Lower lobe of right lung (tissue), 2 donors: ENCODE data around the gene KCNQ4. TPM values are rescaled to one million over a fixed set of nuclear protein-coding genes. Genes with fewer than 3 reads are reported as not detected.

Experiments used
- ATAC-seq, 2 donors: fragments of 200-7000 bp; cut with Tn5 transposase; one replicate each; pipeline ENCODE4 v1.9.1; 2020 to 2022; ENCODE audit warnings: mild to moderate bottlenecking in 2 of 2, moderate library complexity in 2 of 2
- DNase-seq: peaks from one replicate; pipeline ENCODE4 v3.0.0-alpha.2; 2020
- H3K27ac ChIP-seq: fragments of 200-600 bp; one replicate; pipeline ENCODE4 v1.8.0; 2022
- H3K27me3 ChIP-seq: fragments of 200-600 bp; one replicate; pipeline ENCODE4 v1.8.0; 2022; ENCODE audit warnings: low read depth
- H3K36me3 ChIP-seq: fragments of 200-600 bp; one replicate; pipeline ENCODE4 v1.8.0; 2022; ENCODE audit warnings: mild to moderate bottlenecking
- H3K4me1 ChIP-seq: fragments of 200-600 bp; one replicate; pipeline ENCODE4 v1.8.0; 2022
- H3K4me3 ChIP-seq: fragments of 200-600 bp; one replicate; pipeline ENCODE4 v1.8.0; 2022; ENCODE audit warnings: mild to moderate bottlenecking
- H3K9me3 ChIP-seq: fragments of 200-600 bp; one replicate; pipeline ENCODE4 v1.8.0; 2022
- intact Hi-C: fragments of 100-400 bp; cut with DNase I; formaldehyde crosslinking; loops from one replicate; pipeline ENCODE4 v1.11.0; 2022
- total RNA-seq: library from RNA; stranded (reverse); fragmentation: NEBNext Ultra II Directional; extraction: Animal tissue kit (Norgen Biotek cat#: 25700); gene quantifications from one replicate; pipeline ENCODE4 v1.2.1, GENCODE V29; 2021
- TF ChIP-seq, protein P1 (sequence below): fragments of 200-600 bp; IDR thresholded peaks from one replicate; pipeline ENCODE4 v1.8.0; 2022; ENCODE audit warnings: antibody characterized with exemption, mild to moderate bottlenecking
- donor health status: DM: no; HTN: yes; CAD: no; lungs with severe emphysema.

The KCNQ4 gene
- total RNA-seq, 1 donor from 2014 or later: 0.89 TPM

DNA sequence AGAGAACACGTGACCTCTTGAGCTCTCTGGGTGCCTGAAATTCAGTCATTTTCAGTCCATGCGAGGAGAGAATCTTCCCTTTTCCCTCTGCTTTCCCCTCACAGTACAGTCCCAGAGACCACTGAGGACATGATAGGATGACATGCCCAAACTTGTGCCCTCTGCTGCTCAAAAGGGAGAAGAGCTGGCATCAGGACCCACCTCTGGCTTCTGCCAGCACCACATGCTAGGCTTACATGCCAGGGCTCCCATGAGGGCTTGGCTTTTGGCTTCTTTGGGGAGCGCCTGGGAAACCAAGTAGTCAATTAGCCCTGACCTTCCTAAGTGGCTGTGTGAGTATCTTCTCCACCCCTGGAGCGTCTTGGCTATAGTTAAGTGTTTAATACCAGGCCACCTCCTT lies 13.8 kb upstream of the KCNQ4 start:
- ATAC-seq (no peak), DNase-seq (no peak)
- H3K4me1 ChIP-seq: no peaks in the 10 kb centered on the region
- no peak overlapping the region for H3K27ac ChIP-seq
- H3K4me3 ChIP-seq: no peak overlapping the region
- H3K27me3 ChIP-seq: no peaks in the 10 kb centered on the region
- peaks cover 79% of the 10 kb centered on the region for H3K36me3 ChIP-seq
- intact Hi-C loops: no loop called here
- no peaks in the 10 kb centered on the region for H3K9me3 ChIP-seq
- TF ChIP-seq, protein P1, sequence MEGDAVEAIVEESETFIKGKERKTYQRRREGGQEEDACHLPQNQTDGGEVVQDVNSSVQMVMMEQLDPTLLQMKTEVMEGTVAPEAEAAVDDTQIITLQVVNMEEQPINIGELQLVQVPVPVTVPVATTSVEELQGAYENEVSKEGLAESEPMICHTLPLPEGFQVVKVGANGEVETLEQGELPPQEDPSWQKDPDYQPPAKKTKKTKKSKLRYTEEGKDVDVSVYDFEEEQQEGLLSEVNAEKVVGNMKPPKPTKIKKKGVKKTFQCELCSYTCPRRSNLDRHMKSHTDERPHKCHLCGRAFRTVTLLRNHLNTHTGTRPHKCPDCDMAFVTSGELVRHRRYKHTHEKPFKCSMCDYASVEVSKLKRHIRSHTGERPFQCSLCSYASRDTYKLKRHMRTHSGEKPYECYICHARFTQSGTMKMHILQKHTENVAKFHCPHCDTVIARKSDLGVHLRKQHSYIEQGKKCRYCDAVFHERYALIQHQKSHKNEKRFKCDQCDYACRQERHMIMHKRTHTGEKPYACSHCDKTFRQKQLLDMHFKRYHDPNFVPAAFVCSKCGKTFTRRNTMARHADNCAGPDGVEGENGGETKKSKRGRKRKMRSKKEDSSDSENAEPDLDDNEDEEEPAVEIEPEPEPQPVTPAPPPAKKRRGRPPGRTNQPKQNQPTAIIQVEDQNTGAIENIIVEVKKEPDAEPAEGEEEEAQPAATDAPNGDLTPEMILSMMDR: no peak

DNA sequence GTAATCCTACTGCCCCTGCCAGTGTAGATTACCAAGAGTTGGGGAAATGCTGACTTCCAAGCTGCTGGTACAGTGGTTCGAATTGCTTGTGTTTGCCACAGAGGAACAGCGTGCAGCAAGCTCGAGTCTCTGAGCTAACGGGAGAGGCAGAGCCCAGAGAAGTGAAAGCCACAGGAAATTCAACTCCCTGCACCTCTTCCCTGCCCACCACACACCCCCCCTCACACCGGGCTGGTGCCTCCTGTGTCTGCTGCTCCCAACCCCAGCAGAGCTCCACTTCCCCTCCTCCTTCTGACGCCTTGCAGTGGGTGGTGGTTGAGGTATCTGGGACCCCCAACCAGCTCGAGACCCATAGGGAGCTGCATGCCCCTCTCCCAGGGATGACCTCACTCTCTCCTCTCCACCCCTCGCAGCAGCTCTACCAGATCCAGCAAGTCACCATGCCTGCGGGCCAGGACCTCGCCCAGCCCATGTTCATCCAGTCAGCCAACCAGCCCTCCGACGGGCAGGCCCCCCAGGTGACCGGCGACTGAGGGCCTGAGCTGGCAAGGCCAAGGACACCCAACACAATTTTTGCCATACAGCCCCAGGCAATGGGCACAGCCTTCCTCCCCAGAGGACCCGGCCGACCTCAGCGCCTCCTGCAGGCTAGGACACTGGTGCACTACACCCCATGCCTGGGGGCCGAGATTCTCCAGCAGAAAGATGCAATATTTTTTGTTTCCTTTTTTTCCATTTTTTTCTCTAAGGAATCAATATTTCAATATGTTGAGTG lies 13.1 kb upstream of the KCNQ4 start:
- TF ChIP-seq, protein P1: no peak
- H3K36me3 ChIP-seq: peaks cover 76% of the 10 kb centered on the region
- no peaks in the 10 kb centered on the region for H3K27me3 ChIP-seq
- DNase-seq (no peak), ATAC-seq (no peak)
- no peak overlapping the region for H3K27ac ChIP-seq
- no peak overlapping the region for H3K4me3 ChIP-seq
- intact Hi-C loops: no loop called here
- no peaks in the 10 kb centered on the region for H3K9me3 ChIP-seq
- no peaks in the 10 kb centered on the region for H3K4me1 ChIP-seq

DNA sequence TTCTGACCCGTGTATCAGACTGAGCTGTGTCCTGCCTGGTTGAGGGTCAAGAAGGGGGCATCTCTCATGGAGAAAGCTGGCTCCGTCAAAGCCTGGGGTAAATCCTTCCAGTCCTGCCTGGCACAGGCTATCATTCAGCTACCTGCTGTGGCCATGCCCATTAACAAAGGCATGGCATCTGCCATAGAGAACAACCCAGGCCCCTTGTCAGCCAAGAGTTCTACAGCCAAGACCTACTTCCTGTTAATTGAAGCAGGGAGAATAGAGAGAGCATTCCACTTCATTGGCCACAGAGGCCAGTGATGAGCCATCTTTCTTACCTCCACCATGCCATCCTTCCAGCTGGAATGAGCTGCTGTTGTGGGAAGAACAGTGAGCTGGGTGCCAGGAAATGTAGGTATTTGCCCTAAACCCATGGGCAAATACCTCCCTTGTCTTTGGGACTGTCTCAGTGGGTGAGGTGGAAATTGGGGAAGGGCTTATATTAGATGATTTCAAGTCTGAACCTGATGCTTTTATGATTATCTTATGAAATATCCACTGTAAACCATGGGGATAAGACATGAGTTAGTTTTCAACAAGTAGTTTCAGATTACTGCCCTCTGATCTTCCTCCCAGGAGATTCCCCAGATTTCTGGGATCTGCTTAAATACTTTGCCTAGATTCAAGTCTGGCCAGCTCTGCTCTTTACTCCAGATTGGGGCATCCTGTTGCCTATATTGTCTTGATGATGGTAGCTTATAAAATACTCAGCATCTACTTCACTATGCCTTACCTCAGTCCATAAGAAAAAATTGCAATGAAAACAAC lies 11.2 kb upstream of the KCNQ4 start:
- Histone ChIP-seq H3K4me3 (no peak overlapping the region), H3K4me1 (no peaks in the 10 kb centered on the region), H3K36me3 (peaks cover 58% of the 10 kb centered on the region), H3K27me3 (no peaks in the 10 kb centered on the region), H3K27ac (no peak overlapping the region), H3K9me3 (no peaks in the 10 kb centered on the region)
- TF ChIP-seq, protein P1: no peak
- ATAC-seq (no peak), DNase-seq (no peak)
- intact Hi-C loops: no loop called here

DNA sequence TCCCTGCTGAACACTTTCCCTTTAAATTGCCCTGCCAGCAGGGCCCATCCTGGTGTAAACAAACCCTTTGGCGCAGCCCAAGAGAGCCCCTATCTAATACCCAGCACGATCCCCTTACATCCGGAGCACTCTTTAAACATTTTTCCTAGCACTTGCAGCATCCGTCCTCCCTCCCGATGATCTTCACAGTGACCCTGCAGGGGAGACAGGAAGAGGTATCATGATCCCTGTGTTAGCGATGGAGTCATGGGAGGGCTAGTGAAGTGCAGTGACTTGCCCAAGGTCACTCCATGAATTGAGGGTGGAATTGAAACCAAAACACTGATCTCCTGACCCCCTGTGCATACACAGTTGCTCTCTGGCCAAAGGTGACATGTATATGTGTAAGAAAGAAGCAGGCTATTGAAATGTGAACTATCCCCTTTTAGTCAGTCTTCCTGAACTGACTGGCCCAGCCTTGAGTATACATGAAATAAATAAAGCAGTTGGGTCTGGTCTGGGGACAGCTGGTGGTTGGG lies 9.8 kb upstream of the KCNQ4 start:
- no peaks in the 10 kb centered on the region for H3K4me1 ChIP-seq
- no peak overlapping the region for H3K4me3 ChIP-seq
- DNase-seq (no peak), ATAC-seq (peak in 1 of 2 donors; percentile 8)
- H3K36me3 ChIP-seq: peaks cover 43% of the 10 kb centered on the region
- no peak overlapping the region for H3K27ac ChIP-seq
- intact Hi-C loops: no loop called here
- TF ChIP-seq, protein P1: no peak
- no peaks in the 10 kb centered on the region for H3K27me3 ChIP-seq
- H3K9me3 ChIP-seq: no peaks in the 10 kb centered on the region

DNA sequence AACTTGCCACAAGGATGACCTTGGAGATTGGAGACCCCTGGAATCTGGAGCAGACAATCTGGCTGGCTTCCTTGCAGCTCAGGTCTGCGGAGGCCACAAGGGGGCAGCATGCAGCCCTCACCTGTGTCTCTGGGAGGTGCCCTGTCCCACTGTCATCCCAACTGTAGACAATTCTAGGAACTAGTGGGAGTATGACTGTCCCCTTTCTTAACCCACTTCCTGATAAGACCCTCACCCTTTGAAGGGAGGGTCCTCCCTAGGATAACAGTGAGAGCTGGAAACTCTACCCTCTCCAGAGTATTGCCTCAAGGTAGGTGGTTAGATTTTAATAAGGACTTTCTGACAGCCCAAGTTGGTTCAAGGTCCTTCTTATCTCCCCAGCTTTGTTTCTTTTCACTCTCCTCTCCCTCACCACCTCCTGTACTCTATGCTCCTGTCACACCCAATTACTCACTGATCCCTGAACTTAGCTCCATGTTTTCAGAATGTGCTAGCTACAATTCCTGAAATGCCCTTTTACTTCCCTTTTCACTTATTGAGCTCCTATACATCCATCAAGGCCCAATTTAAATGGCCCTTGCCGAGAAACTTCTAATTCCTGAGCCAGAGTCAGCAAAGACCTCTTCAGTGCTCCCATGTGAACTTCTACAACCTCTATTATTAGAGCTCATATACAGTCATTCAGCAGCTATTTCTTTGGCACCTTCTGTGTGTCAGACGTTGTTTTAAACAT lies 9.2 kb upstream of the KCNQ4 start:
- Histone ChIP-seq H3K4me1 (no peaks in the 10 kb centered on the region), H3K4me3 (no peak overlapping the region), H3K27me3 (no peaks in the 10 kb centered on the region), H3K9me3 (no peaks in the 10 kb centered on the region), H3K36me3 (peaks cover 37% of the 10 kb centered on the region), H3K27ac (no peak overlapping the region)
- TF ChIP-seq, protein P1: peak; percentile 76
- intact Hi-C loops: no loop called here
- peak; percentile 69 for DNase-seq
- ATAC-seq: peak; percentile 73 to 78
